ENCODE measurements around the gene KL. TPM values are rescaled to one million over a fixed set of nuclear protein-coding genes. Genes with fewer than 3 reads are reported as not detected.

The KL gene
- polyA plus RNA-seq, 1 experiment, result not detected

DNA sequence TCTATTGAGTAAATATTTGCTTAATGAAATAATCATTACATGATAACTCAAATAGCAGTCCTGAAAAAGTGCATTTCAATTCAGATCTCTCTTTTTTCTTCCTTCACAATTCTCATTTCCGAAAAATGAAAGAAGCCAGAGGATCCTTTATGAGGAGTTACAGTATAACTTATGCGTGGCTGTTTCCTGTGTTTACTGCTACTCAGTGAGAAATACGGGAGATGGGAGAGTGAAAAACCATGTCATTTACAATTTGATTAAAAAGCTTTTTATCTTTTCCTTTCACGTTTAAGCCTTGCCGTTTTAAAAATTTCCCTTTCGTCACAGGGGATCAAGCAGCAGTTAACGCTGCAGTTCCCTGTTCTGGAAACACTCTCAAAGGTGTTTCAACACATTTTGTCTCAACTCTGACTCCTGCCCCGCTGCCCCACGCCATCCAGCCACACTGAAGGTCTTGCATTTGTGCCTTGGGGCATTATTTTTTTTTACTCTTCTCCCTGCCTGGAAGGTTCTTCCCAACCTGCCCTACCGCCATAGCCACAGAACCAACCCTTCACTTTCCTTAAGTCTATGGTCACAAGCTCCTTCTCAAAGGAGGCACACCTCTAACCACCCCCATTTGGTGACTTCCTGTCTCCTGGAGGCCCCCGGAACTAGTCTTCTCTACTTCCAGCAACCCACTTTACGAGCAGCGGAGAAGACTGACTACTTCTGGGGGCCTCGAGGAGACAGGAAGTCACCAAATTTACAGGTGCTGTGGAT lies 17.0 kb downstream of the KL start:
- POLR2A ChIA-PET, result no interaction called here

GRCh38 chr13:33033986-33034385 lies 17.8 kb downstream of the KL start:
- ChIA-PET CTCF (interaction anchor here (1.4 kb wide), 1 partner anchor 23 kb away, joined by 3 read pairs; no protein-coding TSS in a partner anchor), POLR2A (no interaction called here)

More for the DNA sequence above, 17.0 kb downstream of the KL start:
- peaks cover 2% of the 10 kb centered on the region for H3K27me3 ChIP-seq (ENCODE audit: control insufficient read depth, insufficient read depth, low read length)
- H3K36me3 ChIP-seq (ENCODE audit: control insufficient read depth, insufficient read depth, low read length), result no peaks in the 10 kb centered on the region
- no peak for DNase-seq (ENCODE audit: low read depth)
- CTCF ChIA-PET, result interaction anchor here (1.4 kb wide), 1 partner anchor 24 kb away, joined by 3 read pairs; no protein-coding TSS in a partner anchor
- no peak overlapping the region for H3K4me3 ChIP-seq (ENCODE audit: low read depth, low read length)
- TF ChIP-seq CTCF (IDR thresholded peaks at IDR 0.05; ENCODE audit: insufficient read depth, low read depth, low read length), result no peak

DNA sequence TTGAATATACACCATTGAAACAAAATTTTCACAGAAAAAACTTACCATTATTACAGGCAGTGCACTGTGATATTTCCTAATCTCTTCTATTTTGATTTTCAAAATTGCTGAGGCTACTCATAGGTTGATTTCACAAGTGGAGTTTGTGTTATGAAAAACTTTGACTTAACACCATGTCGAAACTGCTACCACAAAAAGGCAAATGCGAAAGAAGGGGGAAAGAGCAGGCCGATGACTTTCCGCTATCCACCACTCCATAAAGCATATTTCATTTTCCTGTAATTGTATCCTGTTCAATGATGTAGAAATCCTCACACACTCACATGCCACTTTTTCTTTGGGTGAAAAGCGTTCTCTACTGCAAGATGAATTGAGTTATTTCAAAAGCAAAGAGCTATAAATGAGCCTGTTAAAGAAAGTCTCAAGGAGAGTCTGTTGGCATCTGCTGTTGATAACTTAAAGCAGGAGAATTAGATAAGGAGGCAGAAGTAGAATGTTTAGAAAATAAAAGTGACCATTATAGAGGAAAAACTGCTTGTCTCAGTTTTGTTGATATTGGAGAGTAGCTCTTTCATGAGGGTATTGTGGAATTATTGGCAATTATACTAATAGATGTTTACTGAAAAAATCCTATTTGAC lies 18.8 kb downstream of the KL start:
- TF ChIP-seq CTCF (IDR thresholded peaks at IDR 0.05; ENCODE audit: insufficient read depth, low read depth, low read length), result no peak
- ChIA-PET POLR2A (no interaction called here), CTCF (no interaction called here)
- DNase-seq (ENCODE audit: low read depth), result no peak
- Histone ChIP-seq H3K27me3 (ENCODE audit: control insufficient read depth, insufficient read depth, low read length) (peaks cover 3% of the 10 kb centered on the region), H3K4me3 (ENCODE audit: low read depth, low read length) (no peak overlapping the region), H3K36me3 (ENCODE audit: control insufficient read depth, insufficient read depth, low read length) (no peaks in the 10 kb centered on the region)

More at GRCh38 chr13:33033986-33034385, 17.8 kb downstream of the KL start:
- Histone ChIP-seq H3K4me3 (ENCODE audit: low read depth, low read length) (no peak overlapping the region), H3K27me3 (ENCODE audit: control insufficient read depth, insufficient read depth, low read length) (no peaks in the 10 kb centered on the region; the same call in 1 of the 2 replicates), H3K36me3 (ENCODE audit: control insufficient read depth, insufficient read depth, low read length) (no peaks in the 10 kb centered on the region)
- no peak for DNase-seq (ENCODE audit: low read depth)
- no peak for TF ChIP-seq CTCF (IDR thresholded peaks at IDR 0.05; ENCODE audit: insufficient read depth, low read depth, low read length)

GRCh38 chr13:33037673-33038072 lies 21.4 kb downstream of the KL start:
- CTCF ChIA-PET, result no interaction called here
- DNase-seq (ENCODE audit: low read depth), result no peak

More at GRCh38 chr13:33037673-33038072, 21.4 kb downstream of the KL start:
- Histone ChIP-seq H3K27me3 (ENCODE audit: control insufficient read depth, insufficient read depth, low read length) (peaks cover 7% of the 10 kb centered on the region), H3K4me3 (ENCODE audit: low read depth, low read length) (no peak overlapping the region), H3K36me3 (ENCODE audit: control insufficient read depth, insufficient read depth, low read length) (no peaks in the 10 kb centered on the region)
- POLR2A ChIA-PET, result no interaction called here
- TF ChIP-seq CTCF (IDR thresholded peaks at IDR 0.05; ENCODE audit: insufficient read depth, low read depth, low read length), result no peak
